DND-41 (cell line): ENCODE data around the gene EXOC8.

Experiments
- ATAC-seq: fragments of 200-7000 bp; cut with Tn5 transposase; 3 replicates; pipeline ENCODE4 v1.9.1; 2021; ENCODE audit warnings: low read depth; ENCODE audit not compliant: insufficient read depth
- DNase-seq: peaks from one replicate; pipeline ENCODE4 v3.0.0-alpha.2; 2020
- H2AFZ ChIP-seq: 2 replicates; pipeline ENCODE4 v1.6.0; 2012; ENCODE audit warnings: low read depth, low read length
- H3K27ac ChIP-seq: 2 replicates; pipeline ENCODE4 v1.5.1; 2012; ENCODE audit warnings: low read length, inconsistent platforms
- H3K27me3 ChIP-seq: fragments of 200-600 bp; sonication (generic); 2 replicates; pipeline ENCODE4 v1.6.0; 2012; ENCODE audit warnings: low read length, mild to moderate bottlenecking, inconsistent platforms; ENCODE audit not compliant: insufficient read depth, poor library complexity
- H3K36me3 ChIP-seq: 2 replicates; pipeline ENCODE4 v1.5.1; 2012; ENCODE audit warnings: low read length, inconsistent platforms; ENCODE audit not compliant: insufficient read depth
- H3K4me1 ChIP-seq: 2 replicates; pipeline ENCODE4 v1.5.1; 2012; ENCODE audit warnings: mild to moderate bottlenecking, low read length; ENCODE audit not compliant: insufficient read depth
- H3K4me2 ChIP-seq: 2 replicates; pipeline ENCODE4 v1.6.0; 2012; ENCODE audit warnings: mild to moderate bottlenecking, moderate library complexity, low read length, inconsistent platforms; ENCODE audit not compliant: insufficient read depth
- H3K4me3 ChIP-seq, 2 experiments: fragments of 200-600 bp in 1 of 2; shearing (Covaris generic) in 1 of 2; 2 replicates each; pipeline ENCODE4 v1.5.1; 2012 to 2016; ENCODE audit warnings: inconsistent platforms in 2 of 2, low read length in 2 of 2, mild to moderate bottlenecking in 2 of 2, low read depth in 1 of 2, moderate library complexity in 1 of 2
- H3K79me2 ChIP-seq: 2 replicates; pipeline ENCODE4 v1.6.0; 2012; ENCODE audit warnings: low read length, inconsistent platforms; ENCODE audit not compliant: insufficient read depth
- H3K9ac ChIP-seq: 2 replicates; pipeline ENCODE4 v1.6.0; 2012; ENCODE audit warnings: low read depth, mild to moderate bottlenecking, inconsistent platforms, low read length, moderate library complexity
- H3K9me3 ChIP-seq: 2 replicates; pipeline ENCODE4 v1.5.1; 2012; ENCODE audit warnings: low read length, moderate library complexity, mild to moderate bottlenecking, inconsistent platforms; ENCODE audit not compliant: insufficient read depth, severe bottlenecking
- H4K20me1 ChIP-seq: 2 replicates; pipeline ENCODE4 v1.6.0; 2012; ENCODE audit warnings: low read length; ENCODE audit not compliant: insufficient read depth
- EZH2 ChIP-seq: IDR thresholded peaks from 3 replicates; pipeline ENCODE4 v1.6.1; 2012; ENCODE audit warnings: borderline replicate concordance, low read depth, mild to moderate bottlenecking, moderate library complexity, low read length, inconsistent platforms; ENCODE audit not compliant: severe bottlenecking
- TF ChIP-seq, protein P1 (sequence below): IDR thresholded peaks from 2 replicates; pipeline ENCODE4 v1.5.1; 2012; ENCODE audit warnings: borderline replicate concordance, low read length, moderate library complexity, mild to moderate bottlenecking; ENCODE audit not compliant: poor library complexity, severe bottlenecking; ENCODE audit errors: extremely low read depth

EXOC8 gene

GRCh38 chr1:231295938-231296337 is 41.7 kb downstream of the EXOC8 start:
- Histone ChIP-seq H3K4me3 (no peak overlapping the region), H3K79me2 (no peaks in the 10 kb centered on the region), H3K9ac (no peak overlapping the region), H3K27me3 (no peaks in the 10 kb centered on the region), H3K36me3 (no peaks in the 10 kb centered on the region), H3K9me3 (no peaks in the 10 kb centered on the region), H2AFZ (no peak overlapping the region), H3K4me2 (no peak overlapping the region), H4K20me1 (no peaks in the 10 kb centered on the region), H3K27ac (no peak overlapping the region), H3K4me1 (no peaks in the 10 kb centered on the region)
- TF ChIP-seq EZH2, result no peak
- TF ChIP-seq, protein P1, sequence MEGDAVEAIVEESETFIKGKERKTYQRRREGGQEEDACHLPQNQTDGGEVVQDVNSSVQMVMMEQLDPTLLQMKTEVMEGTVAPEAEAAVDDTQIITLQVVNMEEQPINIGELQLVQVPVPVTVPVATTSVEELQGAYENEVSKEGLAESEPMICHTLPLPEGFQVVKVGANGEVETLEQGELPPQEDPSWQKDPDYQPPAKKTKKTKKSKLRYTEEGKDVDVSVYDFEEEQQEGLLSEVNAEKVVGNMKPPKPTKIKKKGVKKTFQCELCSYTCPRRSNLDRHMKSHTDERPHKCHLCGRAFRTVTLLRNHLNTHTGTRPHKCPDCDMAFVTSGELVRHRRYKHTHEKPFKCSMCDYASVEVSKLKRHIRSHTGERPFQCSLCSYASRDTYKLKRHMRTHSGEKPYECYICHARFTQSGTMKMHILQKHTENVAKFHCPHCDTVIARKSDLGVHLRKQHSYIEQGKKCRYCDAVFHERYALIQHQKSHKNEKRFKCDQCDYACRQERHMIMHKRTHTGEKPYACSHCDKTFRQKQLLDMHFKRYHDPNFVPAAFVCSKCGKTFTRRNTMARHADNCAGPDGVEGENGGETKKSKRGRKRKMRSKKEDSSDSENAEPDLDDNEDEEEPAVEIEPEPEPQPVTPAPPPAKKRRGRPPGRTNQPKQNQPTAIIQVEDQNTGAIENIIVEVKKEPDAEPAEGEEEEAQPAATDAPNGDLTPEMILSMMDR, result no peak
- DNase-seq (no peak), ATAC-seq (no peak)

GRCh38 chr1:231286603-231287002 is 51.0 kb downstream of the EXOC8 start:
- Histone ChIP-seq H3K27me3 (no peaks in the 10 kb centered on the region), H2AFZ (no peak overlapping the region), H3K9ac (no peak overlapping the region), H3K79me2 (no peaks in the 10 kb centered on the region), H3K4me3 (no peak overlapping the region), H4K20me1 (no peaks in the 10 kb centered on the region), H3K4me1 (no peaks in the 10 kb centered on the region), H3K27ac (no peak overlapping the region), H3K4me2 (no peak overlapping the region), H3K36me3 (no peaks in the 10 kb centered on the region), H3K9me3 (no peaks in the 10 kb centered on the region)
- DNase-seq (no peak), ATAC-seq (no peak)
- no peak for TF ChIP-seq EZH2
- TF ChIP-seq, protein P1, result no peak

DNA sequence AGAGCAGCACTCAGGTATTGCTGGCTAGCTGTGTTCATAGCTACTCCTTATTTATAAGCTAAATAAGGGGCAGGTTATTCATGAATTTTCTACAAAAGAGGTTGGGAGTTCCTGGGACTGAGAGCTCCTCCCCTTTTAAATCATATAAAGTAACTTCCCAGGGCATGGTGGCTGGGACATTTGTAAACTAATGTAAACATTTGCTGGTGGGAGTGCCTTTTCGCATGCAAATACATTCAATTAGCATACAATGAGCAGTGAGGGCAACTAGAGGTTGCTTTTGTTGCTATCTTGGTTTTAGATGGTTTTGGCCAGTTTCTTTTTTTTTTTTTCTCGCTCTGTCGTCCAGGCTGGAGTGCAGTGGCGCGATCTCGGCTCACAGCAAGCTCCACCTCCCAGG is 53.2 kb downstream of the EXOC8 start:
- H3K27me3 ChIP-seq, result no peaks in the 10 kb centered on the region
- H3K36me3 ChIP-seq, result no peaks in the 10 kb centered on the region
- H3K4me2 ChIP-seq, result no peak overlapping the region
- no peaks in the 10 kb centered on the region for H3K4me1 ChIP-seq
- no peak overlapping the region for H3K27ac ChIP-seq
- ATAC-seq (no peak), DNase-seq (no peak)
- H3K9me3 ChIP-seq, result no peaks in the 10 kb centered on the region
- no peaks in the 10 kb centered on the region for H3K79me2 ChIP-seq
- H3K4me3 ChIP-seq, result no peak overlapping the region
- TF ChIP-seq, protein P1, result no peak
- no peak for TF ChIP-seq EZH2
- H3K9ac ChIP-seq, result no peak overlapping the region
- H2AFZ ChIP-seq, result no peak overlapping the region
- no peaks in the 10 kb centered on the region for H4K20me1 ChIP-seq
